Erythroblast (primary cell): ENCODE data around the gene TSHZ2.

Source experiments
- GATA1 ChIP-seq: IDR thresholded peaks from 2 replicates; pipeline ENCODE4 v1.6.1; 2011; ENCODE audit warnings: low read depth, mild to moderate bottlenecking, control low read depth, low read length, moderate library complexity
- POLR2A ChIP-seq: IDR thresholded peaks from 2 replicates; pipeline ENCODE4 v1.6.1; 2011; ENCODE audit warnings: mild to moderate bottlenecking, low read length

- TF ChIP-seq POLR2A = no peak
- no peak for TF ChIP-seq GATA1
Measured at GRCh38 chr20:53191957-53192356, 219.8 kb downstream of the TSHZ2 start.
